B cell (primary cell): ENCODE measurements around the gene TIMM17A.

Experiments
- CTCF ChIP-seq: fragments of 200-600 bp; IDR thresholded peaks from one replicate; pipeline ENCODE4 v1.8.0; 2022; ENCODE audit warnings: antibody characterized with exemption, mild to moderate bottlenecking
- EZH2 ChIP-seq: IDR thresholded peaks from 2 replicates; pipeline ENCODE4 v1.6.1; 2012; ENCODE audit warnings: borderline replicate concordance, low read depth, mild to moderate bottlenecking, moderate library complexity, low read length; ENCODE audit not compliant: insufficient read depth, poor library complexity, severe bottlenecking

DNA sequence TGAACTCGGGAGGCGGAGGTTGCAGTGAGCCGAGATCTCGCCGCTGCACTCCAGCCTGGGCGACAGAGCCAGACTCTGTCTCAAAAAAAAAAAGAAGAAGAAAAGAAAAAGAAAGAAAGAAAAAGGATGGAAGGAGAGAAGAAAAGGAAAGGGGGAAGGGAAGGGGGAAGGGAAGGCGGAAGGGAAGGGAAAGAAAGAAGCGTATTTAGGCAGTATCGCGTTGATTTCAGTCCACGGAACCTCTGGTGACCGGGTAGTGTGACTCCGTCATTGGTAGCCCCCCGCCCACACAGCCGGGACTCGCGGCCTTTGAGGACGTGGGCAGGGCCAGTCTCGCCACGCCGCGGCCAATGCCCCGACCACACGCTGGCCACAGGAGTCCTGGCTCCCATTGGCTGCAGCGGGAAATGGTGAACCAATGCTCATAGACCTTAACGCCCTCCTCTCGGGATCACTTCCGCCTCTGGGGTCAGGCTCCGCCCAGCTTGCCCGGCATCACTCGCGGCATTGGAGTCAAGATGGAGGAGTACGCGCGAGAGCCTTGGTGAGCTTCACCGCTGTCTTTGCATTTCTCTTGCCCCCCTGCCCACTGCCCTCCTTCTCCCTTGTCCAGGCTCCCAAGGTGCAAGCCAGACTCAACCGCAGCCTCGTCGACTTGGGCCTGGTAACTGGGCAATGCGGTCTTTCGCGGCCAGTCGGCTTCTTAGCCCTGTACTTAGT is at the start of gene TIMM17A:
- no peak for TF ChIP-seq CTCF
- no peak for TF ChIP-seq EZH2
